SK-N-MC (cell line): Measurements from ENCODE around the gene PRR14.

Source experiments
- EZH2 ChIP-seq: fragments of 200-600 bp; sonication (generic); IDR thresholded peaks from one replicate; pipeline ENCODE4 v1.6.1; 2017; ENCODE audit warnings: antibody characterized with exemption
- FOXP2 ChIP-seq: optimal IDR thresholded peaks from 2 replicates; pipeline ENCODE3; 2011; ENCODE audit warnings: mild to moderate bottlenecking, moderate library complexity; ENCODE audit not compliant: insufficient read depth; ENCODE audit errors: extremely low read length, control extremely low read depth
- POLR2AphosphoS5 ChIP-seq: IDR thresholded peaks from 2 replicates; pipeline ENCODE4 v1.6.1; 2012; ENCODE audit warnings: mild to moderate bottlenecking, low read depth, low read length, borderline replicate concordance

DNA sequence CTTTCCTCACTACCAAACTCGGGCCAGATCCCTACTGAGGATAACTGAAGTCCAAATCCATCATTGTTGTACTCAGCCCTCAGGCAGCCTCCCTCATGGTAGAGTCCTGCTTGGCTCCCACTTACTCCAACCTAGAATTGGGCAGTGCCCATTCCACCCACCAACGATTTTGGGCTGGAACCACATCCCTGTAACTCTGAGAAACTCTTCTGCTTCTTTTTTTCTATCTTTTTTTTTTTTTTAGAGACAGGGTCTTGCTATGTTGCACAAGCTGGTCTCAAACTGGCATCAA, 1.2 kb downstream of the PRR14 start:
- TF ChIP-seq POLR2AphosphoS5 (no peak), EZH2 (no peak), FOXP2 (no peak)
